ENCODE data around the gene FGF12. TPM values are rescaled to one million over a fixed set of nuclear protein-coding genes. Genes with fewer than 3 reads are reported as not detected.

The FGF12 gene
- polyA plus RNA-seq, 1 of the 3 experiments (the other 2 are of a cell fraction): 0.30 TPM

DNA sequence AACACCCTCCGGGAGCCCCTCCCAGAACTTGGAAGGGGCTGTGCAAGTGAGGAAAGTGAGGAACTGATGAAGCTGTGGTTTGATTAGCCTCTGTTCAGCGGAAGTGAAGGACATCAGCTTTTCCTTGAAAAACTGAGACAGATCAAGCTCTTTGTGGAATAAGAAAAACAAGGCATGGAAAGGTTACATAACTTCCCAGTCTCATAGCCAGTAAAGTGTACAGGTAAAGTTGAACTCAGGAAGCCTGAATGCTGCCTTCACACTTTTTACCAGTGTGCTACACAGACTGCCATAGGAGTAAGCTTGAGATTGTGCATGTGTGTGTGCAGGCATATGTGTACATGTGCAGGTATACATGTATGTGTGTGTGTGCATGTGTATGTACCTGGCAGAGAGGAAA lies 293.2 kb downstream of the FGF12 start:
- 7% methylated on average over 2 of the region's 2 CpGs for WGBS (ENCODE audit: low lambda C conversion rate)
- Histone ChIP-seq H3K79me2 (ENCODE audit: insufficient read depth) (no peaks in the 10 kb centered on the region), H4K20me1 (ENCODE audit: insufficient read depth) (no peaks in the 10 kb centered on the region), H3K9me2 (no peaks in the 10 kb centered on the region), H3K27me3 (ENCODE audit: insufficient read depth) (peaks cover 10% of the 10 kb centered on the region; the same call in 1 of the 2 replicates), H3K4me2 (no peak overlapping the region), H3K4me1 (ENCODE audit: control insufficient read depth in 1 of 2, insufficient read depth in 2 of 2, low read depth in 1 of 2, low read length in 1 of 2) (no peaks in the 10 kb centered on the region), H3K4me3 (ENCODE audit: low read depth in 2 of 2, low read length in 1 of 2) (no peak overlapping the region), H2AFZ (ENCODE audit: low read depth) (no peak overlapping the region), H3F3A (replicated peaks; ENCODE audit: insufficient read depth) (no peaks in the 10 kb centered on the region), H3K27ac (ENCODE audit: low read depth in 2 of 2, low read length in 1 of 2) (no peak overlapping the region), H3K36me3 (replicated peaks in 1 of 2; ENCODE audit: control insufficient read depth in 1 of 2, insufficient read depth in 2 of 2, low read length in 1 of 2) (no peaks in the 10 kb centered on the region), H3K9me3 (no peaks in the 10 kb centered on the region), H3K9ac (no peak overlapping the region)
- ChIA-PET CTCF (interaction anchor here (4.4 kb wide), 1 partner anchor 10 kb away, joined by 55 read pairs; no protein-coding TSS in a partner anchor), POLR2A (no interaction called here)
- TF ChIP-seq GATA2 (CRISPR knock-in tag; IDR thresholded peaks at IDR 0.05): no peak
- TF ChIP-seq FOSL2 (IDR thresholded peaks at IDR 0.05; ENCODE audit: borderline replicate concordance, low read depth): no peak
- TF ChIP-seq NFIC (IDR thresholded peaks at IDR 0.05; ENCODE audit: borderline replicate concordance): no peak
- TF ChIP-seq, protein P1, sequence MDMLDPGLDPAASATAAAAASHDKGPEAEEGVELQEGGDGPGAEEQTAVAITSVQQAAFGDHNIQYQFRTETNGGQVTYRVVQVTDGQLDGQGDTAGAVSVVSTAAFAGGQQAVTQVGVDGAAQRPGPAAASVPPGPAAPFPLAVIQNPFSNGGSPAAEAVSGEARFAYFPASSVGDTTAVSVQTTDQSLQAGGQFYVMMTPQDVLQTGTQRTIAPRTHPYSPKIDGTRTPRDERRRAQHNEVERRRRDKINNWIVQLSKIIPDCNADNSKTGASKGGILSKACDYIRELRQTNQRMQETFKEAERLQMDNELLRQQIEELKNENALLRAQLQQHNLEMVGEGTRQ (IDR thresholded peaks at IDR 0.05; ENCODE audit: borderline replicate concordance, low read depth, low read length): no peak
- no peak for TF ChIP-seq GABPA (IDR thresholded peaks at IDR 0.05; ENCODE audit: low read depth)
- no peak for TF ChIP-seq ELF1 (IDR thresholded peaks at IDR 0.05)
- TF ChIP-seq, protein P2, sequence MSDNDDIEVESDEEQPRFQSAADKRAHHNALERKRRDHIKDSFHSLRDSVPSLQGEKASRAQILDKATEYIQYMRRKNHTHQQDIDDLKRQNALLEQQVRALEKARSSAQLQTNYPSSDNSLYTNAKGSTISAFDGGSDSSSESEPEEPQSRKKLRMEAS (IDR thresholded peaks at IDR 0.05; ENCODE audit: low read depth): no peak
- TF ChIP-seq EZH2phosphoT487 (IDR thresholded peaks at IDR 0.05; ENCODE audit: borderline replicate concordance, low read depth): no peak
- no peak for TF ChIP-seq TCF12 (IDR thresholded peaks at IDR 0.05)
- no peak for TF ChIP-seq RFX5 (IDR thresholded peaks at IDR 0.05; ENCODE audit: low read length)
- no peak for TF ChIP-seq YY1 (IDR thresholded peaks at IDR 0.05; ENCODE audit: low read depth)
- TF ChIP-seq MEF2A (IDR thresholded peaks at IDR 0.05; ENCODE audit: borderline replicate concordance, low read depth): no peak
- no peak for TF ChIP-seq CHD2 (IDR thresholded peaks at IDR 0.05; ENCODE audit: low read length, partially characterized antibody)
- no peak for DNase-seq

DNA sequence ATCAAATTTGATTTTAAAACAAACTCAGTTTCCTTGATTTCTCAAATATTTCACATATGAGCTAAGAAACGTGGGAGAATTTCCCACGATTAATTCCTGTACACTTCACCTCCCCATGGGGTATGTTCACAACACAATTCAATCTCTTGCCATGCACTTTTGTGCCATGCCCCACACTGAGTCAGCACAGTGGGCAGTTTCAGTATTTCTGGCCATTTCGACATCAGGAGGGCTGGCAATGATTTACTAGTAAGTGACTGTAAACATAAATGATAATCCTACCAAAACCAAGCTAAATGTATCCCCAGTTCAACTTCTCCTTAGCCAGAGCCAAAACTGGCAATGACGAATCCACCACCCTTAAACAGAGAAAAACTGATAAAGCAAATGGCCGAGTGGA lies 293.6 kb downstream of the FGF12 start:
- no peak overlapping the region for H3K9ac ChIP-seq
- H3K27me3 ChIP-seq (ENCODE audit: insufficient read depth): peaks cover 10% of the 10 kb centered on the region; the same call in 1 of the 2 replicates
- CTCF ChIA-PET: interaction anchor here (0.9 to 4.4 kb wide), 2 partner anchors 11 to 14 kb away, joined by 3 to 55 read pairs; no protein-coding TSS in a partner anchor
- no peaks in the 10 kb centered on the region for H3K4me1 ChIP-seq (ENCODE audit: control insufficient read depth in 1 of 2, insufficient read depth in 2 of 2, low read depth in 1 of 2, low read length in 1 of 2)
- H3K36me3 ChIP-seq (replicated peaks in 1 of 2; ENCODE audit: control insufficient read depth in 1 of 2, insufficient read depth in 2 of 2, low read length in 1 of 2): no peaks in the 10 kb centered on the region
- no peak overlapping the region for H3K4me2 ChIP-seq
- H4K20me1 ChIP-seq (ENCODE audit: insufficient read depth): no peaks in the 10 kb centered on the region
- POLR2A ChIA-PET: no interaction called here
- H3F3A ChIP-seq (replicated peaks; ENCODE audit: insufficient read depth): no peaks in the 10 kb centered on the region
- WGBS (ENCODE audit: low lambda C conversion rate): 0% methylated on average over 5 of the region's 5 CpGs
- no peak for DNase-seq
- H3K9me3 ChIP-seq: no peaks in the 10 kb centered on the region
- TF ChIP-seq RXRA (IDR thresholded peaks at IDR 0.05; ENCODE audit: borderline replicate concordance, low read depth) (no peak), CHD2 (IDR thresholded peaks at IDR 0.05; ENCODE audit: low read length, partially characterized antibody) (no peak), TEAD4 (IDR thresholded peaks at IDR 0.05; ENCODE audit: borderline replicate concordance, insufficient read depth) (no peak), TCF12 (IDR thresholded peaks at IDR 0.05) (no peak), FOSL2 (IDR thresholded peaks at IDR 0.05; ENCODE audit: borderline replicate concordance, low read depth) (no peak), NFIC (IDR thresholded peaks at IDR 0.05; ENCODE audit: borderline replicate concordance) (no peak), YY1 (IDR thresholded peaks at IDR 0.05; ENCODE audit: low read depth) (no peak), JUND (IDR thresholded peaks at IDR 0.05) (no peak), ELF1 (IDR thresholded peaks at IDR 0.05) (no peak), SMC3 (IDR thresholded peaks at IDR 0.05; ENCODE audit: low read depth, low read length) (no peak)
- TF ChIP-seq, protein P3, sequence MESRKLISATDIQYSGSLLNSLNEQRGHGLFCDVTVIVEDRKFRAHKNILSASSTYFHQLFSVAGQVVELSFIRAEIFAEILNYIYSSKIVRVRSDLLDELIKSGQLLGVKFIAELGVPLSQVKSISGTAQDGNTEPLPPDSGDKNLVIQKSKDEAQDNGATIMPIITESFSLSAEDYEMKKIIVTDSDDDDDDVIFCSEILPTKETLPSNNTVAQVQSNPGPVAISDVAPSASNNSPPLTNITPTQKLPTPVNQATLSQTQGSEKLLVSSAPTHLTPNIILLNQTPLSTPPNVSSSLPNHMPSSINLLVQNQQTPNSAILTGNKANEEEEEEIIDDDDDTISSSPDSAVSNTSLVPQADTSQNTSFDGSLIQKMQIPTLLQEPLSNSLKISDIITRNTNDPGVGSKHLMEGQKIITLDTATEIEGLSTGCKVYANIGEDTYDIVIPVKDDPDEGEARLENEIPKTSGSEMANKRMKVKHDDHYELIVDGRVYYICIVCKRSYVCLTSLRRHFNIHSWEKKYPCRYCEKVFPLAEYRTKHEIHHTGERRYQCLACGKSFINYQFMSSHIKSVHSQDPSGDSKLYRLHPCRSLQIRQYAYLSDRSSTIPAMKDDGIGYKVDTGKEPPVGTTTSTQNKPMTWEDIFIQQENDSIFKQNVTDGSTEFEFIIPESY (IDR thresholded peaks at IDR 0.05; ENCODE audit: borderline replicate concordance, low read depth): no peak
- H3K79me2 ChIP-seq (ENCODE audit: insufficient read depth): no peaks in the 10 kb centered on the region
- no peak overlapping the region for H2AFZ ChIP-seq (ENCODE audit: low read depth)
- no peak overlapping the region for H3K27ac ChIP-seq (ENCODE audit: low read depth in 2 of 2, low read length in 1 of 2)
- H3K9me2 ChIP-seq: no peaks in the 10 kb centered on the region
- H3K4me3 ChIP-seq (ENCODE audit: low read depth in 2 of 2, low read length in 1 of 2): no peak overlapping the region
